HepG2 (cell line): ENCODE data around the gene CTNND2. TPM values are rescaled to one million over a fixed set of nuclear protein-coding genes. Genes with fewer than 3 reads are reported as not detected.

Source experiments
- ATAC-seq: fragments of 200-7000 bp; cut with Tn5 transposase; 3 replicates; pipeline ENCODE4 v1.9.1; 2020; ENCODE audit warnings: mild to moderate bottlenecking, moderate library complexity
- BruUV-seq: library from RNA; stranded (reverse); fragments of 400-500 nt; replicated peaks from 2 replicates; lab custom pipeline; 2021; lab: Mats Ljungman, UMichigan
- CTCF ChIA-PET: fragments of 300-600 bp; formaldehyde crosslinking; extraction: SDS; loops from one replicate; lab custom pipeline; 2021; ENCODE audit warnings: low total read pairs, inconsistent platforms, low intra/inter-chr PET ratio; lab: Yijun Ruan, JAX
- POLR2A ChIA-PET: fragments of 350-600 bp; sonication (Branson Sonifier 250); formaldehyde crosslinking; loops from one replicate; lab custom pipeline; 2020; ENCODE audit warnings: antibody characterized with exemption, inconsistent platforms; lab: Yijun Ruan, JAX
- DNase-seq: peaks from one replicate; pipeline ENCODE4 v3.0.0-alpha.2; 2015; ENCODE audit warnings: low spot score
- FAIRE-seq: peaks from 3 replicates; lab custom pipeline; 2011; peaks lifted over from hg19 to GRCh38; lab: Jason Lieb, UNC
- H2AFZ ChIP-seq: one replicate; pipeline ENCODE4 v1.6.1; 2011; ENCODE audit warnings: low read length, inconsistent platforms
- H3K27ac ChIP-seq: fragments of 300-600 bp; 3 replicates; pipeline ENCODE4 v1.8.0; 2011; ENCODE audit warnings: mixed run types, mild to moderate bottlenecking, mixed read lengths, low read length, inconsistent platforms; ENCODE audit not compliant: insufficient read depth; ENCODE audit errors: extremely low read length
- H3K27me3 ChIP-seq, 2 experiments: fragments of 200-600 bp in 1 of 2; 2 replicates in 1 of 2; 3 replicates in 1 of 2; pipeline versions ENCODE4 v1.6.0 to v1.8.0; 2011; ENCODE audit warnings: low read length in 2 of 2, mild to moderate bottlenecking in 2 of 2, moderate library complexity in 2 of 2, inconsistent platforms in 1 of 2; ENCODE audit not compliant: insufficient read depth in 2 of 2, control insufficient read depth in 1 of 2
- H3K36me3 ChIP-seq, 2 experiments: fragments of 200-600 bp in 1 of 2; replicated peaks in 1 of 2; 2 replicates in 1 of 2; 3 replicates in 1 of 2; pipeline versions ENCODE4 v1.5.1 to v1.8.0; 2011; ENCODE audit warnings: low read length in 2 of 2, inconsistent platforms in 1 of 2; ENCODE audit not compliant: insufficient read depth in 2 of 2, control insufficient read depth in 1 of 2
- H3K4me1 ChIP-seq: 2 replicates; pipeline ENCODE4 v1.5.1; 2012; ENCODE audit warnings: low read length, inconsistent platforms; ENCODE audit not compliant: insufficient read depth
- H3K4me2 ChIP-seq: 2 replicates; pipeline ENCODE4 v1.6.0; 2011; ENCODE audit warnings: low read depth, low read length, inconsistent platforms
- H3K4me3 ChIP-seq, 3 experiments: fragments of 200-600 bp in 1 of 3; sonication (generic), shearing (Covaris generic) in 1 of 3; replicated peaks in 1 of 3; 2 replicates each; pipeline ENCODE4 v1.5.1; 2011 to 2016; ENCODE audit warnings: low read length in 3 of 3, inconsistent platforms in 2 of 3, low read depth in 2 of 3, mild to moderate bottlenecking in 2 of 3, control low read depth in 1 of 3, mixed read lengths in 1 of 3; ENCODE audit not compliant: insufficient read depth in 1 of 3
- H3K79me2 ChIP-seq: one replicate; pipeline ENCODE4 v1.6.1; 2011; ENCODE audit warnings: low read length, inconsistent platforms; ENCODE audit not compliant: insufficient read depth
- H3K9ac ChIP-seq: 2 replicates; pipeline ENCODE4 v1.6.0; 2011; ENCODE audit warnings: mild to moderate bottlenecking, low read depth, low read length, inconsistent platforms; ENCODE audit not compliant: insufficient read depth
- H3K9me3 ChIP-seq: 2 replicates; pipeline ENCODE4 v1.5.1; 2012; ENCODE audit warnings: mild to moderate bottlenecking, low read length
- H4K20me1 ChIP-seq: 2 replicates; pipeline ENCODE4 v1.6.0; 2011; ENCODE audit warnings: inconsistent platforms, mild to moderate bottlenecking, low read length, moderate library complexity; ENCODE audit not compliant: insufficient read depth
- DRAP1 ChIP-seq: IDR thresholded peaks from 2 replicates; pipeline ENCODE4 v1.6.1; 2016; ENCODE audit warnings: missing genetic modification reagents, missing compliant biosample characterization
- FOXM1 ChIP-seq: sonication (generic); formaldehyde crosslinking; IDR thresholded peaks from 2 replicates; pipeline ENCODE4 v1.5.0; 2020; ENCODE audit warnings: missing genetic modification reagents
- KDM1A ChIP-seq: IDR thresholded peaks from 2 replicates; pipeline ENCODE4 v1.6.1; 2016; ENCODE audit warnings: missing compliant biosample characterization
- MED8 ChIP-seq: sonication (generic); formaldehyde crosslinking; IDR thresholded peaks from 2 replicates; pipeline ENCODE4 v1.8.1; 2023; ENCODE audit warnings: mild to moderate bottlenecking, missing genetic modification reagents; ENCODE audit not compliant: insufficient replicate concordance
- SCMH1 ChIP-seq: sonication (generic); formaldehyde crosslinking; IDR thresholded peaks from 2 replicates; pipeline ENCODE4 v1.9.0; 2021; ENCODE audit warnings: missing genetic modification reagents, mild to moderate bottlenecking, borderline replicate concordance
- SMYD3 ChIP-seq: sonication (generic); formaldehyde crosslinking; IDR thresholded peaks from 2 replicates; pipeline ENCODE4 v1.8.1; 2023; ENCODE audit warnings: mild to moderate bottlenecking, missing genetic modification reagents
- ZNF251 ChIP-seq: sonication (generic); formaldehyde crosslinking; IDR thresholded peaks from 2 replicates; pipeline ENCODE4 v1.9.0; 2021; ENCODE audit warnings: mild to moderate bottlenecking, missing genetic modification reagents
- ZNF562 ChIP-seq: sonication (generic); formaldehyde crosslinking; IDR thresholded peaks from 2 replicates; pipeline ENCODE4 v1.8.0; 2022; ENCODE audit warnings: missing genetic modification reagents, borderline replicate concordance
- ZNF580 ChIP-seq: IDR thresholded peaks from 2 replicates; pipeline ENCODE4 v1.6.1; 2016; ENCODE audit warnings: low read depth, borderline replicate concordance
- ZSCAN29 ChIP-seq: sonication (generic); formaldehyde crosslinking; conservative IDR thresholded peaks from 2 replicates; pipeline ENCODE4 v1.4.0; 2020; ENCODE audit warnings: mild to moderate bottlenecking, missing genetic modification reagents
- WGBS: methylation state at CpG from one replicate; pipeline ENCODE4 v1.1.6; 2017; ENCODE audit warnings: low lambda C conversion rate; 5-methylcytosine and 5-hydroxymethylcytosine counted together
- in situ Hi-C: cut with HindIII; loops from 2 replicates; pipeline ENCODE4 v1.10.0; 2017; ENCODE audit warnings: low pct_unique_long_range_greater_than_20kb; ENCODE audit not compliant: extremely low pct_ligation_motif_present
- intact Hi-C: fragments of 100-400 bp; cut with micrococcal nuclease; formaldehyde crosslinking; loops from one replicate; pipeline ENCODE4 v1.10.0; 2022; ENCODE audit not compliant: unreplicated experiment
- polyA plus RNA-seq, 8 experiments: library from polyadenylated mRNA; depleted of rRNA in 3 of 8; stranded (reverse) in 7 of 8; unstranded in 1 of 8; fragments of >200 nt; fragmentation: Illumina TruSeq in 4 of 8; extraction: Trizol in 4 of 8; gene quantifications; 2 replicates each; pipeline versions ENCODE4 v1.2.1 to v1.2.3, GENCODE V29; 2011 to 2016; ENCODE audit warnings: low read depth in 4 of 8, missing spikeins in 1 of 8, mixed read lengths in 1 of 8; ENCODE audit not compliant: insufficient read depth in 1 of 8
- total RNA-seq, 5 experiments: library from RNA; depleted of rRNA; stranded (reverse); fragments of >200 nt; fragmentation: Illumina TruSeq; extraction: Trizol; gene quantifications; 2 replicates each; pipeline ENCODE4 v1.2.3, GENCODE V29; 2016; ENCODE audit warnings: low read depth in 1 of 5

Gene CTNND2
- total and polyA plus RNA-seq, 2 of the 13 experiments (the other 11 are each of a cell fraction or from before 2014, with no cell fraction given), result not detected

- ATAC-seq, result no peak
- Histone ChIP-seq H4K20me1 (no peaks in the 10 kb centered on the region), H3K9me3 (peaks cover 26% of the 10 kb centered on the region), H2AFZ (no peak overlapping the region)
- POLR2A ChIA-PET, result no interaction called here
- no peak for TF ChIP-seq ZNF562 (CRISPR knock-in tag)
- no peak for TF ChIP-seq ZNF251 (CRISPR knock-in tag)
- no peak for TF ChIP-seq ZSCAN29 (CRISPR knock-in tag)
- TF ChIP-seq DRAP1, result no peak
- no peak for TF ChIP-seq SCMH1 (CRISPR knock-in tag)
- TF ChIP-seq KDM1A (CRISPR knock-in tag), result no peak
- no peak for TF ChIP-seq MED8 (CRISPR knock-in tag)
- TF ChIP-seq FOXM1 (CRISPR knock-in tag), result no peak
- TF ChIP-seq ZNF580 (CRISPR knock-in tag), result no peak
- TF ChIP-seq, all 625 proteins: peak for 0
- Histone ChIP-seq H3K36me3 (no peaks in the 10 kb centered on the region), H3K9ac (no peak overlapping the region), H3K4me3 (no peak overlapping the region), H3K79me2 (no peaks in the 10 kb centered on the region), H3K4me2 (no peak overlapping the region), H3K27ac (no peak overlapping the region), H3K27me3 (no peaks in the 10 kb centered on the region), H3K4me1 (peaks cover 21% of the 10 kb centered on the region)
- CTCF ChIA-PET, result no interaction called here
- BruUV-seq, result no TSS peak
- no peak for DNase-seq
- FAIRE-seq, result no peak
- intact Hi-C loops, result no loop called here
- WGBS, result 83% methylated on average over 6 of the region's 6 CpGs
- in situ Hi-C loops, result no loop called here
Measured at GRCh38 chr5:11588803-11589202, 315.4 kb downstream of the CTNND2 start.

- intact Hi-C loops, result no loop called here
- Histone ChIP-seq H3K9ac (no peak overlapping the region), H3K79me2 (no peaks in the 10 kb centered on the region), H3K9me3 (no peaks in the 10 kb centered on the region), H3K4me2 (no peak overlapping the region), H3K4me3 (no peak overlapping the region), H3K27ac (no peak overlapping the region), H3K36me3 (no peaks in the 10 kb centered on the region), H3K4me1 (no peaks in the 10 kb centered on the region), H3K27me3 (no peaks in the 10 kb centered on the region), H4K20me1 (no peaks in the 10 kb centered on the region), H2AFZ (no peak overlapping the region)
- ChIA-PET CTCF (no interaction called here), POLR2A (no interaction called here)
- WGBS, result 35% methylated on average over 6 of the region's 6 CpGs
- in situ Hi-C loops, result no loop called here
- no TSS peak for BruUV-seq
- no peak for ATAC-seq
- FAIRE-seq, result no peak
- no peak for DNase-seq
- no peak for TF ChIP-seq SMYD3
Measured at GRCh38 chr5:11584017-11584416, 320.2 kb downstream of the CTNND2 start.
